Stimulated activated naive B cell treated with anti-CD40 and anti-IgM and Interleukin-4, amounts not matched to agents 10 μg/mL and 1 μg/mL and 100 μg/mL, for 72 hours (primary cell): ENCODE data around the gene SYNGR3.

Source experiments
- ATAC-seq, 2 donors: fragments of 150-1000 bp; cut with Tn5 transposase; replicated peaks; 2 replicates each; pipeline ENCODE4 v1.10.0; 2021; ENCODE audit warnings: moderate library complexity in 1 of 2
- DNase-seq: peaks from one replicate; pipeline ENCODE4 v3.0.0; 2021
- H3K27ac Mint-ChIP-seq: one replicate; pipeline ENCODE4 v1.8.0; 2022; ENCODE audit warnings: mild to moderate bottlenecking, mixed read lengths
- H3K27me3 Mint-ChIP-seq, 2 donors: one replicate each; pipeline ENCODE4 v1.8.0; 2022; ENCODE audit warnings: mixed read lengths in 2 of 2
- H3K36me3 Mint-ChIP-seq, 2 donors: one replicate each; pipeline ENCODE4 v1.8.0; 2022; ENCODE audit warnings: mixed read lengths in 2 of 2, mild to moderate bottlenecking in 1 of 2
- H3K4me1 Mint-ChIP-seq, 2 donors: one replicate each; pipeline ENCODE4 v1.8.0; 2022; ENCODE audit warnings: mixed read lengths in 2 of 2, mild to moderate bottlenecking in 1 of 2
- H3K4me3 Mint-ChIP-seq, 2 donors: one replicate each; pipeline ENCODE4 v1.8.0; 2022; ENCODE audit warnings: mild to moderate bottlenecking in 2 of 2, mixed read lengths in 2 of 2, moderate library complexity in 1 of 2
- H3K9me3 Mint-ChIP-seq, 2 donors: one replicate each; pipeline ENCODE4 v1.8.0; 2022; ENCODE audit warnings: mixed read lengths in 2 of 2, mild to moderate bottlenecking in 1 of 2

SYNGR3 gene

GRCh38 chr16:1977875-1978268 lies 11.9 kb upstream of the SYNGR3 start:
- DNase-seq, result no peak
- Mint-ChIP-seq H3K36me3 (peaks cover 44 to 55% of the 10 kb centered on the region in 2 donors), H3K4me3 (no peak overlapping the region), H3K27me3 (peaks cover 32 to 42% of the 10 kb centered on the region in 2 donors), H3K9me3 (no peaks in the 10 kb centered on the region), H3K4me1 (peaks cover 29 to 49% of the 10 kb centered on the region in 2 donors), H3K27ac (no peak overlapping the region)
- ATAC-seq, result no peak

DNA sequence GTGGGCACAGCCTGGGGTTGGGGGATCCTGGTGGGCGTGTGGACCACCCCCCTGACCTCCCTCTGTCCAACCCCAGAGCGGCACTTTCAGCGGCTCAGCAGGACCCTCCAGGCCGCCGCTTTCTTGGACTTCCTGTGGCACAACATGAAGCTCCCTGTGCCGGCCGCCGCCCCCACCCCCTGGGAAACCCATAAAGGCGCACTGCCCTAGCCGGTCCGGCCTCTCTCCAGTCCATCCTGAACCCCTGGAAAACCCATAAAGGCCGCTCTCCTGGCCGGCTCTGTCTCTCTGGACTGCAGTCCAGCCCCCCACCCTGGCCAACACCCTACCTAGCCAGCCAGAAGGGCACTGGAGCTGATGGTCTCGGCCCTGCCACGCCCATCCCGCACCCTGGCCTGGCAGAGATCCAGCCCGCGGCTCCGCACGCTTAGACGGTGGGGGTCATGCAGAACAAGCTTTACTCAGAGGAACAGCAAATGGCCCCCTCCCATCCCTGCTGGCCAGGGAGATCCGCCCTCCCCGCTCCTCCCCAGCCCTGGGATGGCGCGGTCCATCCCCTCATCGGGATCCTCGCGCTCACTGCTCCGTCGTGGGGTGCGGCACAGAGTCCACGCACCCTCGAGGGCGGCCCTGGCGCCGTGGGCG lies 11.2 kb upstream of the SYNGR3 start:
- ATAC-seq, result no peak
- Mint-ChIP-seq H3K27ac (no peak overlapping the region), H3K4me3 (no peak overlapping the region), H3K27me3 (peaks cover 35 to 45% of the 10 kb centered on the region in 2 donors), H3K9me3 (no peaks in the 10 kb centered on the region), H3K36me3 (peaks cover 38 to 48% of the 10 kb centered on the region in 2 donors), H3K4me1 (peaks cover 28 to 49% of the 10 kb centered on the region in 2 donors)
- no peak for DNase-seq

- Mint-ChIP-seq H3K4me3 (peak overlapping the region in 1 of 2 donors; percentile 19), H3K4me1 (peaks cover 28 to 49% of the 10 kb centered on the region in 2 donors), H3K27me3 (peaks cover 35 to 45% of the 10 kb centered on the region in 2 donors)
These were observed 10.3 kb upstream of the SYNGR3 start for GRCh38 chr16:1979271-1980029.

DNA sequence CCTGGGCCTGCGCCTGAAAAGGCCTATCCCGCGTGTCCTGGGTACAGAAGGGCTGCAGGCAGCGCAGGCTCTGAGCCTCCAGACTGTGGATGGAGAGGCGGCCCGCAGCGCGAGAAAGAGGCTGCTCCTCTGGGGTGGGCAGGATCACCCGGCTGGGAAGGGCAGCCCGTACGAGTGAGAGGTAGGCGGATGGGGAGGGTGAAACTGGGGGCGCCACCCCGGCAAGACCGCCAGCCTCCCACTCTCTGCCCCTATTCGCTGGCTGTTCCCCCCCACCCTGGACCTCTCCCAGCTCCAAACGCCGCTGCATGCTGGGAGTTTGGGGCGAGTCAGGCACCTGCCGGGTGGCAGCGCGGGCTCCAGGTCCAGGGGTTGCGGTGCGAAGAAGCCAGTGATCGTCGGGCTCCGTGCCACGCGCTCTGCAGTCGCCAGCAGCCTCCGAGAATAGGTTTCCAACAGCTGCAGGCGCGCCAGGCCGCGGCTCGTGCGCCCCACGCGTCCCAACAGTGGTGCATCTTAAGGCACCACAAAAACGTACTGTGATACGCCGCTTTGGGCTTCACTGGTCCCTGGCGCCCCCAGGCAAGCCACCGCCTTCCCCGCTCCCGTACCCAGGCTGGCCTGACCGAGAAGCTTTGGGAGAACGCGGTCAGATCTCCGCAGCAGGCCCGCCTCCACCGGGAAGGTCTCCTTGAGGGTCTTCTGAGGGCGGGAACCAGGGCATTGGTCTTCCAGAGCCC lies 9.6 kb upstream of the SYNGR3 start:
- H3K4me3 Mint-ChIP-seq, result no peak overlapping the region
- H3K27ac Mint-ChIP-seq, result no peak overlapping the region
- peaks cover 35 to 41% of the 10 kb centered on the region in 2 donors for H3K27me3 Mint-ChIP-seq
- peaks cover 30 to 53% of the 10 kb centered on the region in 2 donors for H3K4me1 Mint-ChIP-seq
- H3K9me3 Mint-ChIP-seq, result no peaks in the 10 kb centered on the region
- no peak for DNase-seq
- no peak for ATAC-seq
- peaks cover 30 to 35% of the 10 kb centered on the region in 2 donors for H3K36me3 Mint-ChIP-seq

More at GRCh38 chr16:1979271-1980029, 10.3 kb upstream of the SYNGR3 start:
- ATAC-seq (no peak), DNase-seq (no peak)
- H3K9me3 Mint-ChIP-seq, result no peaks in the 10 kb centered on the region
- H3K36me3 Mint-ChIP-seq, result peaks cover 35 to 43% of the 10 kb centered on the region in 2 donors
- H3K27ac Mint-ChIP-seq, result no peak overlapping the region

GRCh38 chr16:1980770-1981087 lies 9.0 kb upstream of the SYNGR3 start:
- H3K4me1 Mint-ChIP-seq, result peaks cover 35 to 58% of the 10 kb centered on the region in 2 donors
- H3K27me3 Mint-ChIP-seq, result peaks cover 35 to 41% of the 10 kb centered on the region in 2 donors
- no peak overlapping the region for H3K27ac Mint-ChIP-seq
- peaks cover 29 to 34% of the 10 kb centered on the region in 2 donors for H3K36me3 Mint-ChIP-seq
- ATAC-seq, result no peak
- no peaks in the 10 kb centered on the region for H3K9me3 Mint-ChIP-seq
- no peak overlapping the region for H3K4me3 Mint-ChIP-seq
- no peak for DNase-seq

GRCh38 chr16:1981398-1981836 lies 8.4 kb upstream of the SYNGR3 start, which contains the start of gene NOXO1:
Gene NOXO1 (minus strand): TSS chr16:1981469. CDS start chr16:1981179, 290 bp downstream.
- ATAC-seq, result peak in 1 of 2 donors; percentile 25
- Mint-ChIP-seq H3K27ac (peak within 1 kb of the TSS; percentile 59), H3K4me3 (peak within 1 kb of the TSS in 1 of 2 donors; percentile 13), H3K4me1 (peaks cover 39 to 65% of the 10 kb centered on the region in 2 donors), H3K36me3 (peaks cover 25 to 34% of the 10 kb centered on the region in 2 donors), H3K9me3 (no peaks in the 10 kb centered on the region), H3K27me3 (peaks cover 30 to 41% of the 10 kb centered on the region in 2 donors)
- DNase-seq, result no peak

GRCh38 chr16:1982013-1982433 lies 7.7 kb upstream of the SYNGR3 start:
- ATAC-seq, result no peak
- Mint-ChIP-seq H3K9me3 (no peaks in the 10 kb centered on the region), H3K4me3 (peak overlapping the region in 1 of 2 donors; percentile 10), H3K36me3 (peaks cover 26 to 34% of the 10 kb centered on the region in 2 donors), H3K27me3 (peaks cover 30 to 41% of the 10 kb centered on the region in 2 donors), H3K27ac (no peak overlapping the region), H3K4me1 (peaks cover 44 to 66% of the 10 kb centered on the region in 2 donors)
- no peak for DNase-seq

DNA sequence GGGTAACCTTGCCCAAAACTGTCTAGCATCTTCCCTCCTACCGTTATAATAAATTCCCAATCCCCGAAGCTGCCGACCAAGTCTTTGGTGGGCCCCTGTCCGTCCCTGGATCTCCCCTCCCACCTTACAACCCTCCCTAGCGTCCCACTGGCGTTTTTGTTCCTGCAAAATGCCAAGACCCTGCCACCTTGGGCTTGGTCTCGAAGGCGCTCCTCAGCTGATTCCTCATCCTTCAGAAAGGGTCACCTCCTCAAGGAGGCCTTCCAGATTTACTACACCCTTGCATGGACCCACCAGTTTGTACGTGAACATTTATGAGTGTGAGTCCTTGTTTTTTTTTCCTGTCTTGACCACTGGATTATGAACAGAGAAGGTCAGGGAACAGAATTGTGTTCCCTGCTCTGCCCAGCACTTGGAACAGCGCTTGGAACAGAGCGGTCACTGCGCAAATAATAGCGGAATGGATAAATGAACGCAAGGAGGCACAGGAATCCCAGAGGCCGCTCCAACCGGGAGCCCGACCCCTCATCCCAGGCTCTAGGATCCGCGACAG lies 6.7 kb upstream of the SYNGR3 start:
- H3K27me3 Mint-ChIP-seq, result peaks cover 26 to 35% of the 10 kb centered on the region in 2 donors
- peaks cover 44 to 66% of the 10 kb centered on the region in 2 donors for H3K4me1 Mint-ChIP-seq
- ATAC-seq (no peak), DNase-seq (no peak)
- H3K9me3 Mint-ChIP-seq, result no peaks in the 10 kb centered on the region
- H3K4me3 Mint-ChIP-seq, result peak overlapping the region in 1 of 2 donors; percentile 85
- H3K36me3 Mint-ChIP-seq, result peaks cover 20 to 30% of the 10 kb centered on the region in 2 donors
- H3K27ac Mint-ChIP-seq, result peak overlapping the region; percentile 37

DNA sequence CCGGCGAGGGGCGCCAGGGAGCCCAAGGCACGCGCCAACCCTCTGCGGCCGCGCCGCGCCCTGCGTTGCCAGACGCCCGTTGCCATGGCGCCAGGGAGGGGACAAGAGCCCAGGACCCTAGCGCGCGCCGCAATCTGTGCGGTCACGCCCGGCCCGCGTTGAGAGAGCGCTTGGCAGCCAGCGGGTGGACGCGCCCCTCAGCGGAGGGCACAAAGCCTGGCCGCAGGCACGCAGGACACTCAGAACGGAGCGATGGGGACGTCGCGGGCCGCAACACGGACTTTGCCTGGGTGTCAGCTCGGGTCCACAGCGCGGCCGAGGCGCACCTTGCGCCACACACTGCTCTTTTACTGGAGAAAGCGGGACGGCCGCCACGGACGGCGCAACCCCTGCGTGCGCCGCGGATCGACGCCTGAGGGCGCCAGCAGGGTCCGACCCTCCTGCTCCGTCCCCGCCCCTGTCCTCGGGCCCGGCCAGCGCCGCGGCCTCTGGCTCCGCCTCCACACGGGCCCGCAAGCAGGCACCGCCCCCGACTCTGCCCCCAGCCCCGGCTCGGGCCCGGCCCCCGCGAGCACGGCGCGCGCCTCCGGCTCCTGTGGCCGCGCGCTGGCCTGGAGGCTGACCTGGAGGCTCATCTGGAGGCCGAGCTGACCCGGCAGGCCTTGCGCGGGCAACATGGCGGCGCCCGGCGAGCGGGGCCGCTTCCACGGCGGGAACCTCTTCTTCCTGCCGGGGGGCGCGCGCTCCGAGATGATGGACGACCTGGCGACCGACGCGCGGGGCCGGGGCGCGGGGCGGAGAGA lies 6.0 kb upstream of the SYNGR3 start, which contains the start of gene GFER:
TSS of gene GFER (plus strand) at position 650 of the 803 bp plus-strand sequence. CDS start at position 676, 26 bp downstream.
- ATAC-seq (peak; percentile 82 to 91), DNase-seq (peak; percentile 88)
- peaks cover 46 to 66% of the 10 kb centered on the region in 2 donors for H3K4me1 Mint-ChIP-seq
- peaks cover 16 to 29% of the 10 kb centered on the region in 2 donors for H3K36me3 Mint-ChIP-seq
- H3K4me3 Mint-ChIP-seq, result peak within 1 kb of the TSS; percentile 85 to 87
- peak within 1 kb of the TSS; percentile 88 for H3K27ac Mint-ChIP-seq
- peaks cover 23 to 31% of the 10 kb centered on the region in 2 donors for H3K27me3 Mint-ChIP-seq
- H3K9me3 Mint-ChIP-seq, result no peaks in the 10 kb centered on the region

GRCh38 chr16:1984347-1985225 lies 5.2 kb upstream of the SYNGR3 start:
- Mint-ChIP-seq H3K4me1 (peaks cover 47 to 70% of the 10 kb centered on the region in 2 donors), H3K4me3 (peak overlapping the region; percentile 85 to 87), H3K27me3 (peaks cover 23 to 28% of the 10 kb centered on the region in 2 donors), H3K36me3 (peaks cover 12 to 25% of the 10 kb centered on the region in 2 donors), H3K9me3 (no peaks in the 10 kb centered on the region), H3K27ac (peak overlapping the region; percentile 88)
- ATAC-seq (peak; percentile 26 to 35), DNase-seq (no peak)

GRCh38 chr16:1985466-1986150 lies 4.2 kb upstream of the SYNGR3 start:
- DNase-seq (no peak), ATAC-seq (no peak)
- no peak overlapping the region for H3K27ac Mint-ChIP-seq
- H3K4me3 Mint-ChIP-seq, result peak overlapping the region; percentile 85 to 87
- no peaks in the 10 kb centered on the region for H3K9me3 Mint-ChIP-seq
- peaks cover 46 to 60% of the 10 kb centered on the region in 2 donors for H3K4me1 Mint-ChIP-seq
- H3K36me3 Mint-ChIP-seq, result peaks cover 10 to 24% of the 10 kb centered on the region in 2 donors
- H3K27me3 Mint-ChIP-seq, result peaks cover 21 to 22% of the 10 kb centered on the region in 2 donors

- H3K9me3 Mint-ChIP-seq, result no peaks in the 10 kb centered on the region
- H3K4me1 Mint-ChIP-seq, result peaks cover 37 to 58% of the 10 kb centered on the region in 2 donors
- H3K4me3 Mint-ChIP-seq, result no peak overlapping the region
- no peak for DNase-seq
- H3K27ac Mint-ChIP-seq, result peak overlapping the region; percentile 81
- H3K27me3 Mint-ChIP-seq, result peaks cover 10 to 11% of the 10 kb centered on the region in 2 donors
- peaks cover 10 to 31% of the 10 kb centered on the region in 2 donors for H3K36me3 Mint-ChIP-seq
- no peak for ATAC-seq
These were observed 2.6 kb upstream of the SYNGR3 start for GRCh38 chr16:1987198-1987597.
